Activated T-cell treated with anti-CD3 and anti-CD28 coated beads for 1 hour (primary cell): ENCODE measurements around the gene SMAD6.

Source experiments
- DNase-seq: peaks from one replicate; pipeline ENCODE4 v3.0.0-alpha.2; 2020; ENCODE audit warnings: low read depth

The SMAD6 gene

GRCh38 chr15:66775127-66776105 is 73.4 kb downstream of the SMAD6 start:
- no peak for DNase-seq

DNA sequence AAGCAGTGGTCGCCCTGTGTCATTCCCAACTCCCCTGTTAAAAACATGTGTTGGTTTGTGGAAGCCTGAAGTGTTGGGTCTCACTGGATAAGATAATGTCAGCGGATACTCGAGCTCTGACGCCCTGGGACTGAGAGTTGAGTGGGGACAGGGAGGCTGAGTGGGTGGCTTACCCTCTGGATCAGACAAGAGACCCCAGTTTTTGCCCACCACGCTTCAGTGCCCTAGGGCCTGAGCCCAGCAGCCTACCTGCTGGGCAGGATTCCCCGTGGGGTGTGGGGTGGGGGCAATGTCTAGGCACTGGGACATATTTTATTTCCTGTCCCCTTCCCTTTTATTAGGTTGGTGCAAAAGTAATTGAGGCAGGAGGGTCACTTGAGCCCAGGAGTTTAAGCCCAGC is 75.0 kb downstream of the SMAD6 start:
- no peak for DNase-seq

GRCh38 chr15:66777596-66778313 is 75.7 kb downstream of the SMAD6 start:
- DNase-seq, result no peak

GRCh38 chr15:66778314-66778665 is 76.3 kb downstream of the SMAD6 start:
- no peak for DNase-seq

DNA sequence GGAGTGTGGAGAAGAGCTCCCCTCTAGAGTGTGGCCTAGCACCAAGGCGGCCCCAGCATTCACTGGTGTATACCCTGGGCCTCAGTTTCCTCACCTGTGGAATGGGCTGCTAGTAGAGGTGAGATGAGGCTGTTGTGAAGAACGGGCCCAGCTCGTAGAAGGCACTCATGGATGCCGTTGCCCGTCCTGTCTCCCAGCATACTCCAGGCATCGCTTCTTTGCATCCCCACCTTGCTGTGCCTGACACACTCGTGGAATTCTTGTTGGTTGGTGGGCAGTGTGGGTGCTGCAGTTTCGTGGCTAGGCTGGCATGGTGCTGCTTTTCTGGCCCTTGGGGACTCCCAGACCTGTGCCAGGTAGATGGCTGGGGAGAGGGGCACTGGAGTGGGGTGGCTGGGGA is 76.7 kb downstream of the SMAD6 start:
- DNase-seq, result no peak

DNA sequence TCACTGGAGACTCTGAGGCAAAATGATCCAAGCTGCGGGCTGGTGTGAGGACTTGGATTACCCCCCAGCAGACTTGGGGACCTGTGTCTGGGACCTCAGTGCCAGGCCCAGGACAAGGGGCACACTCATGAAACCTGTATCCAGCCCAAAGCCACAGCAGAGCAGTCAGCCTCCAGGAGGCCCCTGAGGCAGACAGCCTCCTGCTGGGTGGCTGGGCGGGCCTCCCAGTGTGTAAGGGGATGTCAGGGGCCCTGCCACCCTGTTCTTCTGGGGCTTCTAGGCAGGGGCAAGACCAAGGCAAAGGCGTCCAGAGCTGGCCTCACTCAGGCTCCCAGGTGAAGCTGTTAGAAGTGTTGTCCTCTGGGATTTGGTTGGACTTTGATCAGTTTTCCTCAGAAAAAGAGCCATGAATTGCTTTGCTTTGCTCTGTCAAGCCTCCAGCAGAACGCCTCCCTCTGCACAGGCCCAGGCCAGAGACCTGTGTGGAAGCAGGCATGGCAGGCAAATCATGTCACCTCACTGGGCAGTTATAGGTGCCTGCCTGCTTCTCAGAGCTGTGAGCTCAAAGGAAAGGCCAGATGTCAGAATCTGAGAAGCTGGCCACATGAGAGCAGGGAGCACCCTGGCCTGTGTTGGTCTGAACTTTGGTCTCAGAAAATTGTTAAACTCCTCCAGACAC is 77.4 kb downstream of the SMAD6 start:
- no peak for DNase-seq

DNA sequence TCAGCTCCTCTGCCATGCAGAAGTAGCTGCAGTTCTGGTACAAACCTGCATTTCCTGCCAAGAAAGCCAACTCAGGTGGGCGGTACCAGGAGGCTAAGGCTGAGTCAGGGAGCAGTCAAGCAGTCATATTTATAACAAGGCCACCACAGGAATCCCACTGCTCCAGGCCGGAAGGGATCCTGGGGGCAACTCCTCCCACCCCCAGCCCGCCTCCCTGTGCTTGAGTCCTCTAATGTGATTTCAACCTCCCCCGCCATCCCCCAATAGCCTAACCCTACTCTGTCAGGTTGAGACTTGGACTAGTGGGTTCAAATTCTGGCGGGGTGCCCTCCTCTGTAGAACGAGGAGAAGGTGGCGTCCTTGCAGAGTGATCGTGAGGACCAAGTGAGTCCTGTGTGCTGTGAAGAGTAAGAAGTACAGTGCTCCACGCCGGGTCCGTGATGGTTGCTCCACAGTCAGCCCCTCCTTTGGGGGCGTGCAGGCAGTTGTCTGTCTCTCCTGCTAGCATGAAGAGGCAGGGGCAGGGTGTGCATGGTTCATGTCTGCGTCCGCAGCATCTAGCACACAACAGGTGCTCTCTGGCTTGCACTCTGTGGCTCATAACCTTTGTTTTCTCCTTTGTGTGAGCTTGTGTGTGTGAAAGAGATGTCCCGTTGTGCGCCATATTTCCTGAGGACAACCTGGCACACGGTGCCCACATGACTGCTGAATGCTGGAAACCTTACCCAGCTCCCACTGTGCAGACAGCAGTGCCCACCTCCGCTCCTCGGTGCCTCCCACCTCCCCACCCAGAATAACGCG is 78.3 kb downstream of the SMAD6 start:
- DNase-seq, result no peak

GRCh38 chr15:66780973-66781718 is 79.1 kb downstream of the SMAD6 start:
- DNase-seq, result no peak

DNA sequence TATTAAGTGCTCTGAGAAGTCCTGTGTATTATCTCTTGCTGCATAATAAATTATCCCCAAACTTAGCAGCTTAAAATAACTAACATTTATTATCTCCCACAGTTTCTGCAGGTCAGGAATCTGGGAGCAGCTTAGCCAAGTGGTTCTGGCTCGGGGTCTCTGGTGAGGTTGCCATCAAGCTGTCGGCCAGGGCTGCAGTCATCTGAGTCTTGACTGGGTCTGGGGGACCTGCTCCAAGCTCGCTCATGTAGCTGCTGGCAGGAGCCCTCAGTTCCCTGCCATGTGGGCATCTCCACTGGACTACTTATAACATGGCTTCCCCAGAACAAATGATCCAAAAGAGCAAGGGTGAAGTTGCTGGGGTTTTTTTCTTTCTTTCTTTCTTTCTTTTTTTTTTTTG is 80.7 kb downstream of the SMAD6 start:
- no peak for DNase-seq

- no peak for DNase-seq
Observed at GRCh38 chr15:66783314-66783713, 81.3 kb downstream of the SMAD6 start.

DNA sequence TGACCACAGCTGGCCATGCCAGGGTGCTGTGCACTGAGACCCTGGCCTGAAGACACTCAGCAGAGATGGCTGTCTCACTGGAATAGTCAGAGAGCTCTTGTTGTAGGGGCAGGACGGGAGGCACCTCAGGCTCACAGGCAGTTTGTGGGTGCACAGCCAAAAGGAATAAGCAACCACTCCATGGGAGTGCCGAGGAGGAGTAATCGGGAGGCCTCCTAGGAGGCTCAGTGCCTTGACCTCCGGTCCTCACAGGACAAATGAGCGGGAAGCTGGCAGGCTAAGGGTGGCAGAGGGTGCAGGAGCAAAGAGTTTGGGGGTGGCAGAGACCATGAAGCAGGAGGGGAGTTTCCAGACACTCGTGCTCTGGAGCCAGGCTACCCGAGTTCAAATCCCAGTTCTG is 81.7 kb downstream of the SMAD6 start:
- DNase-seq, result no peak

DNA sequence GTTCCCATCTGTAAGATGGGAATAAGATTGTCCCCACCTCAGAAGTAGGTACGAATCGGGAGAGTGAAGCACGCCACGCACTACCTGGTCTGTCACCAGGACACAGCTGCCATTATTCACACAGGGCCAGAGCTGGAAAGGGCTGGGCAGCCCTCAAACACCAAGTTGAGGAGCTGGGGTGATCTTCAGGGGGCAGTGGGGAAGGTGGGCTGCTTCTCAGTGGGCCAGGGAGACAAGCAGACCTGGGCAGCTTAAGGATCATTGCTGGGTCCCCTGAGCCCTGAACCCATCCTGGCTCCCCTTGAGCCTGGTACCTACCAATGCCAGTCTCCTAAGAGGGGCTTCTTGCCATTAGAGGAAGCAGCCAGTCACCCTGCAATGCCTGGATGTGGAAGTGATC is 82.1 kb downstream of the SMAD6 start:
- no peak for DNase-seq

GRCh38 chr15:66785637-66786036 is 83.6 kb downstream of the SMAD6 start:
- DNase-seq, result no peak

GRCh38 chr15:66786222-66786621 is 84.2 kb downstream of the SMAD6 start:
- no peak for DNase-seq

GRCh38 chr15:66786708-66787488 is 84.9 kb downstream of the SMAD6 start:
- no peak for DNase-seq

GRCh38 chr15:66787489-66787871 is 85.4 kb downstream of the SMAD6 start:
- DNase-seq, result no peak

DNA sequence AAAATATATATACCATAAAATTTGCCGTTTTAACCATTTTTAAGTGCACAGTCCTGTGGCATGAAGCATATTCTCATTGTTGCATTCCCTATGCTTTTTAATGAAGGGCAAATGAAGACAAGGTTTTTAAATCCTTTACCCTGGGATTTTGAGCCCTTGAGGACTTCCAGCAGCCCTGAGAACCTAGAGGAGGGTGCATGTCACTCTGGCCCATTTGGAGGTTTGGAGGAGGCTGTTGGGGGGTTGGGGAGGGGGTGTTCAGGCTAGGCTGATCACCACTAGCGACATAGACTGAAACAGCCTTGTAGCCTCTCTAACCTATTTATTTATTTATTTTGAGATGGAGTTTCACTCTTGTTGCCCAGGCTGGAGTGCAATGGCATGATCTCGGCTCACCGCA is 86.0 kb downstream of the SMAD6 start:
- no peak for DNase-seq

GRCh38 chr15:66789029-66790025 is 87.3 kb downstream of the SMAD6 start:
- DNase-seq, result no peak

- no peak for DNase-seq
Observed at GRCh38 chr15:66795851-66796250, 93.8 kb downstream of the SMAD6 start.
